ENCODE data around the gene GOLGA2. TPM values are rescaled to one million over a fixed set of nuclear protein-coding genes. Genes with fewer than 3 reads are reported as not detected.
A peak's percentile ranks its signal among the peaks of the same experiment; 100 is the strongest.

Gene GOLGA2
- total RNA-seq, 1 donor from 2014 or later, result 53.5 TPM

DNA sequence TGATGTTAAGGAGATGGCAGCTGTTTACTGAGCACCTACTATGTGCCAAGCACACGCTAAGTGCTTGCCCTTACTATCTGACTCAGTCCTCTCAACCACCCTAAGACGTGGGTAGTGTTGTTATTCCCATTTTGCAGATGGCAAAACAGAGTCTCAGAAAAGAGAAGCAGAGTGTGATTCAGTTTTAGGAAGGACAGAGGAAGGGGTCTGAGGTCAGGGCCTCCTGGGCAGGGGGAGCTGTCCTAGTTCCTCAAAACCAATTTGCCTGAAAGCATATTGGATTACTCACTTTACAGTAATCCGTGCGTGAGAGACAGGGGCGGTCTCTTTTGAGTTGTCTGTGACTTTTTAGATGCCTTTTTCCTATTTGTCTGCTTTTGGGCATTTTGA, 49.4 kb downstream of the GOLGA2 start:
- Mint-ChIP-seq H3K4me1 (no peaks in the 10 kb centered on the region), H3K4me3 (no peak overlapping the region)

DNA sequence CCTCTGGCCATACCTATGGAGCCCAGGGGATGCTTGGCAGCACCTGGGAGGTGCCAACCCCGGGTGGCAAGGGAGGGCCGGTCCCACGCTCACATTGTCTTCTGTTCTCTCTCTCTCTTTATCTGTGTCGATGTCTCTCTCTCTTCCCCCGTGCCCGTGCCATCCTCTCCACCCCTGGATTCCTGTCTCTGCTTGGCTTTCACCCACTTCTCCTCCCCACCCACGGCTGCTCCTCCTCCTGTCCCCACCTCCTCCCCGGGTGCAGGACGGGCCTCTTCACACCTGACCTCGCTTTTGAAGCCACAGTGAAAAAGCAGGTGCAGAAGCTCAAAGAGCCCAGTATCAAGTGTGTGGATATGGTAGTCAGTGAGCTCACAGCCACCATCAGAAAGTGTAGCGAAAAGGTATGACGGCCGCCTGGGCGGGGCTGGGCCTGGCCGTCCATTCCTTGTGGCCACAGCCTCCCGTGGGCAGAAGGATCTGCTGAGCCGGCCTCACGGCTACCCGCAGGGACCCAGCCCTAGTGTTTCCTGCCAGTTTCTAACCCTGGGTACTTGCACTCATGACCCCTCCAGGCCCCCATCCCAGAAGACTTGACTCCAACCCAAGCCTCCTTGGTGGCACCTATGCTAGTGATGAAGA, 49.9 kb downstream of the GOLGA2 start:
- ChIA-PET POLR2A (no interaction called here), CTCF (no interaction called here)
- no peak overlapping the region for H3K27ac Mint-ChIP-seq
- TF ChIP-seq, protein P1, sequence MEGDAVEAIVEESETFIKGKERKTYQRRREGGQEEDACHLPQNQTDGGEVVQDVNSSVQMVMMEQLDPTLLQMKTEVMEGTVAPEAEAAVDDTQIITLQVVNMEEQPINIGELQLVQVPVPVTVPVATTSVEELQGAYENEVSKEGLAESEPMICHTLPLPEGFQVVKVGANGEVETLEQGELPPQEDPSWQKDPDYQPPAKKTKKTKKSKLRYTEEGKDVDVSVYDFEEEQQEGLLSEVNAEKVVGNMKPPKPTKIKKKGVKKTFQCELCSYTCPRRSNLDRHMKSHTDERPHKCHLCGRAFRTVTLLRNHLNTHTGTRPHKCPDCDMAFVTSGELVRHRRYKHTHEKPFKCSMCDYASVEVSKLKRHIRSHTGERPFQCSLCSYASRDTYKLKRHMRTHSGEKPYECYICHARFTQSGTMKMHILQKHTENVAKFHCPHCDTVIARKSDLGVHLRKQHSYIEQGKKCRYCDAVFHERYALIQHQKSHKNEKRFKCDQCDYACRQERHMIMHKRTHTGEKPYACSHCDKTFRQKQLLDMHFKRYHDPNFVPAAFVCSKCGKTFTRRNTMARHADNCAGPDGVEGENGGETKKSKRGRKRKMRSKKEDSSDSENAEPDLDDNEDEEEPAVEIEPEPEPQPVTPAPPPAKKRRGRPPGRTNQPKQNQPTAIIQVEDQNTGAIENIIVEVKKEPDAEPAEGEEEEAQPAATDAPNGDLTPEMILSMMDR (IDR thresholded peaks at IDR 0.05), result no peak
- intact Hi-C loops (cut with micrococcal nuclease), result no loop called here
- no peak for DNase-seq
- H3K4me1 Mint-ChIP-seq, result no peaks in the 10 kb centered on the region
- H3K4me3 Mint-ChIP-seq, result no peak overlapping the region
- no peak for ATAC-seq (ENCODE audit: low read depth)
- H3K36me3 Mint-ChIP-seq (ENCODE audit: low read depth), result no peaks in the 10 kb centered on the region
- H3K9me3 Mint-ChIP-seq, result no peaks in the 10 kb centered on the region
- peaks cover 2% of the 10 kb centered on the region for H3K27me3 Mint-ChIP-seq

More for the DNA sequence above, 49.4 kb downstream of the GOLGA2 start:
- H3K27ac Mint-ChIP-seq, result no peak overlapping the region
- no peaks in the 10 kb centered on the region for H3K36me3 Mint-ChIP-seq (ENCODE audit: low read depth)
- ATAC-seq (ENCODE audit: low read depth), result no peak
- ChIA-PET POLR2A (no interaction called here), CTCF (no interaction called here)
- TF ChIP-seq, protein P1 (IDR thresholded peaks at IDR 0.05), result no peak
- H3K27me3 Mint-ChIP-seq, result peaks cover 2% of the 10 kb centered on the region
- no peaks in the 10 kb centered on the region for H3K9me3 Mint-ChIP-seq
- intact Hi-C loops (cut with micrococcal nuclease), result no loop called here
- no peak for DNase-seq

DNA sequence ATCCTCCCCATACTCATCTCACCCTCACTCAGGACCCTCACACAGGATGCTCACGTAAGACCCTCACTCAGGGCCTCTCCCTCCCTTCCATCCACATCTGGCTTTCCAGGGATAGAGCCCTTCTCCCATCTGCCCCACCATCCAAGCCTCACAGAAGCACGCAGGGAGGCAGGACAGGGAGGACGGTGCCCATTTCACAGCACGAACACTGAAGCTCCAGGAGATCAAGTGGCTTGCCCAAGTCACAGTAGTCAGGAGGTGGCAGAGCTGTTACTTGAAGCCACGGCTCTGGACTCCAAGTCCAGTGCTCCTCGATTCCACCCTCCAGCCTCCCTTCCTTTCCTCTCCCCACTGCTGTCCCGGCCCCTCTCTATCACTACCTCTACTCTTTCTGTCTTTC, 50.9 kb downstream of the GOLGA2 start:
- peaks cover 2% of the 10 kb centered on the region for H3K27me3 Mint-ChIP-seq
- H3K4me1 Mint-ChIP-seq, result no peaks in the 10 kb centered on the region
- CTCF ChIA-PET, result no interaction called here
- H3K36me3 Mint-ChIP-seq (ENCODE audit: low read depth), result no peaks in the 10 kb centered on the region
- H3K4me3 Mint-ChIP-seq, result no peak overlapping the region
- no peak for DNase-seq
- TF ChIP-seq, protein P1 (IDR thresholded peaks at IDR 0.05), result no peak
- POLR2A ChIA-PET, result no interaction called here
- intact Hi-C loops (cut with micrococcal nuclease), result no loop called here
- no peaks in the 10 kb centered on the region for H3K9me3 Mint-ChIP-seq
- ATAC-seq (ENCODE audit: low read depth), result no peak
- H3K27ac Mint-ChIP-seq, result no peak overlapping the region

DNA sequence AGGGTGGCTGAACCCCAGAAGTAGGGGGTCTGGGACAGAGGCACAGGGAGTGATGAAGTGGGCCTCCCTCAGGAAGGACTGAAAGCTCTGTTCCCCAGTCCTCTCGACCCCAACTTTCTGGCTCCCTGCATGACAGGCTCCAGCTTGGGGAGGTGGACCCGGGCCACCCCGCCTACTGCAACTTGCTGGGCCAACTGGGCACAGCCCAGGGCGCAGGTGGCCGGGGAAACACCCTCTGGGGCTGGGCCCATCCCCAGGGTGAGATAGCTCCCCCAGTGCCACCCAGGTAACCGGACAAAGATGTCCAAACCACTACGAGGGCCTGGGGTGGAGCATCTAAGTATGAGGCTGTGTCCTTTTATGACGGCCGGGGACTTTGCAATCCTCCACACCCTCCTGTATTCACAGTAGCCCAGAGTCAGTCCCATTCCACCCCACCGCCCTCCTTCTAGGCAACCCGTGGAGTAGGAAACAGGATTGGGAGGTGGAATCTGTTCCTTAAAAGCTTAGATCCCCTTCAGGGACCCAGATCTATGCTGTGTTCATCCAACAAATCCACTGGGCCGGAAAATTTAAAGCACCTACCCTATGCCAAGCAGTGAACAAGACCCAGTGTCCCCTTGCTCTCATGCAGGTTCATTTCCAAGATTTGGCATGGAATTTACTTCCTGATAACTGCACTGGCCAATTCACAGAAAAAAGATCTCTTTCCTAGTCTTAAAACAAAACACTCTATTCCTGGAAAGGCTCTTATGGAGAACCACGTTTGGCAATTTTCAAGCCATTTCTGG, 52.7 kb downstream of the GOLGA2 start:
- Mint-ChIP-seq H3K4me3 (no peak overlapping the region), H3K9me3 (no peaks in the 10 kb centered on the region), H3K4me1 (peaks cover 10% of the 10 kb centered on the region), H3K27me3 (peaks cover 2% of the 10 kb centered on the region), H3K27ac (no peak overlapping the region), H3K36me3 (ENCODE audit: low read depth) (no peaks in the 10 kb centered on the region)
- TF ChIP-seq, protein P1 (IDR thresholded peaks at IDR 0.05), result no peak
- DNase-seq (no peak), ATAC-seq (ENCODE audit: low read depth) (no peak)
- POLR2A ChIA-PET, result interaction anchor here (0.6 kb wide), 2 partner anchors 601 to 1770 kb away, joined by 3 to 11 read pairs; no protein-coding TSS in a partner anchor
- intact Hi-C loops (cut with micrococcal nuclease), result no loop called here
- CTCF ChIA-PET, result no interaction called here

DNA sequence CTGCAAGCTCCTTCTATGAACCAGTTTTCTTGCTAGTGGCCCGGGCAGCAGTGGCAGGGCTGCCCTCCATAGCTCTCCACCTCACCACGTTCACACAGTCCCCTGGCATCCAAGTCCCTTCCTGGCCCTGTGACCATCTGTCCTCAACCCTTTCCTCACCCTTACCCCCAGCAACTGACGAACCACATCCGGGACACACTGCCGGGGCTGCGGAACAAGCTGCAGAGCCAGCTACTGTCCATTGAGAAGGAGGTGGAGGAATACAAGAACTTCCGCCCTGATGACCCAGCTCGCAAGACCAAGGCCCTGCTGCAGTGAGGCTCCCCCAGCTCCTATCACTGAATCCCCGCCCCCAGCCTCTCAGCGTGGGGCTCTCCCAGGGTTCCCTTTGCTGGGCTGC, 53.8 kb downstream of the GOLGA2 start:
- TF ChIP-seq, protein P1 (IDR thresholded peaks at IDR 0.05), result no peak
- Mint-ChIP-seq H3K27ac (peak overlapping the region; percentile 27), H3K4me1 (peaks cover 11% of the 10 kb centered on the region), H3K4me3 (no peak overlapping the region), H3K9me3 (no peaks in the 10 kb centered on the region), H3K27me3 (peaks cover 2% of the 10 kb centered on the region), H3K36me3 (ENCODE audit: low read depth) (no peaks in the 10 kb centered on the region)
- POLR2A ChIA-PET, result no interaction called here
- CTCF ChIA-PET, result no interaction called here
- intact Hi-C loops (cut with micrococcal nuclease), result no loop called here
- DNase-seq (no peak), ATAC-seq (ENCODE audit: low read depth) (no peak)

All from activated B cell treated with CpG ODN at 0.5 μM for 24 hours (primary cell).